ENCODE results near the gene NEK6.

DNA sequence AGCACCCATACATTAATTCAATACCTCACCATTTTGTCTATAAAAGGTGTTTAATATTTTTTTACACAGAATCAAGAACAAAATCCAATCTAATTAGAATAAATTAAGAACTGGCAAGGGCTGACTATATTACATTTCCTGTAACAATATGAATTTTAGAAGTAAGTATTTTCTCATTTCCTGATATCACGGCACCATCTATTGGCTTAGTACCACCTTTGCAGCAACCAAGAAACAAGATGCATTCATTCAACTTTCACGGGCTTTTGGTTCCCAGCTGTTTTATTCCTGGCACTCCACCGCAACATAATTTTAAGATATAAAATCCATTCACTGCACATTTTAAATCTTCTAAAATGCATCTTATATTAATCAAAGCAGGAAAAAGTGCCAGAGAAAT, 136.8 kb downstream of the NEK6 start:
- TF ChIP-seq YY1 (IDR thresholded peaks at IDR 0.05; ENCODE audit: insufficient read depth, insufficient read length) = no peak
- TF ChIP-seq SUZ12 (IDR thresholded peaks at IDR 0.05; ENCODE audit: extremely low read depth, insufficient read depth, insufficient read length) = no peak

All from NT2/D1 (cell line).